ENCODE results near the gene RNF215.

Gene RNF215

GRCh38 chr22:30393322-30393680 is 6.1 kb upstream of the RNF215 start:
- H3K27me3 Mint-ChIP-seq = no peaks in the 10 kb centered on the region
- no peak for ATAC-seq
- H3K36me3 Mint-ChIP-seq (ENCODE audit: low read depth) = no peaks in the 10 kb centered on the region
- peak overlapping the region; percentile 69 for H3K27ac Mint-ChIP-seq
- H3K4me3 Mint-ChIP-seq = no peak overlapping the region
- H3K9me3 Mint-ChIP-seq = no peaks in the 10 kb centered on the region
- no peak for DNase-seq
- peaks cover 60% of the 10 kb centered on the region for H3K4me1 Mint-ChIP-seq

- H3K36me3 Mint-ChIP-seq (ENCODE audit: low read depth) = no peaks in the 10 kb centered on the region
- no peaks in the 10 kb centered on the region for H3K9me3 Mint-ChIP-seq
- DNase-seq = no peak
- H3K4me1 Mint-ChIP-seq = peaks cover 56% of the 10 kb centered on the region
- no peak overlapping the region for H3K4me3 Mint-ChIP-seq
- ATAC-seq = no peak
- H3K27ac Mint-ChIP-seq = no peak overlapping the region
- H3K27me3 Mint-ChIP-seq = no peaks in the 10 kb centered on the region
Observed at GRCh38 chr22:30392661-30393321, 5.6 kb upstream of the RNF215 start.

GRCh38 chr22:30390974-30391691 is 3.9 kb upstream of the RNF215 start:
- Mint-ChIP-seq H3K4me1 (peaks cover 56% of the 10 kb centered on the region), H3K27ac (peak overlapping the region; percentile 81), H3K27me3 (no peaks in the 10 kb centered on the region), H3K36me3 (ENCODE audit: low read depth) (no peaks in the 10 kb centered on the region), H3K9me3 (no peaks in the 10 kb centered on the region), H3K4me3 (peak overlapping the region; percentile 1)
- DNase-seq = peak; percentile 81
- peak; percentile 73 for ATAC-seq

GRCh38 chr22:30386608-30386959 is 627 bp downstream of the RNF215 start:
- Mint-ChIP-seq H3K36me3 (ENCODE audit: low read depth) (no peaks in the 10 kb centered on the region), H3K27ac (no peak overlapping the region)
- ATAC-seq = no peak

GRCh38 chr22:30385942-30386341 is 1.3 kb downstream of the RNF215 start:
- peaks cover 34% of the 10 kb centered on the region for H3K4me1 Mint-ChIP-seq
- ATAC-seq (no peak), DNase-seq (no peak)
- H3K4me3 Mint-ChIP-seq = peak overlapping the region; percentile 77
- no peaks in the 10 kb centered on the region for H3K27me3 Mint-ChIP-seq
- H3K36me3 Mint-ChIP-seq (ENCODE audit: low read depth) = no peaks in the 10 kb centered on the region
- no peak overlapping the region for H3K27ac Mint-ChIP-seq
- no peaks in the 10 kb centered on the region for H3K9me3 Mint-ChIP-seq

More at GRCh38 chr22:30386608-30386959, 627 bp downstream of the RNF215 start:
- Mint-ChIP-seq H3K4me1 (peaks cover 34% of the 10 kb centered on the region), H3K4me3 (peak overlapping the region; percentile 77), H3K27me3 (no peaks in the 10 kb centered on the region), H3K9me3 (no peaks in the 10 kb centered on the region)
- no peak for DNase-seq

GRCh38 chr22:30383061-30383460 is 4.2 kb downstream of the RNF215 start:
- Mint-ChIP-seq H3K27me3 (no peaks in the 10 kb centered on the region), H3K4me3 (no peak overlapping the region), H3K27ac (no peak overlapping the region), H3K36me3 (ENCODE audit: low read depth) (no peaks in the 10 kb centered on the region), H3K9me3 (no peaks in the 10 kb centered on the region), H3K4me1 (peaks cover 17% of the 10 kb centered on the region)
- no peak for ATAC-seq
- DNase-seq = no peak

GRCh38 chr22:30382340-30382739 is 4.9 kb downstream of the RNF215 start:
- H3K27me3 Mint-ChIP-seq = no peaks in the 10 kb centered on the region
- H3K27ac Mint-ChIP-seq = no peak overlapping the region
- H3K4me1 Mint-ChIP-seq = peaks cover 14% of the 10 kb centered on the region
- no peak for ATAC-seq
- no peaks in the 10 kb centered on the region for H3K36me3 Mint-ChIP-seq (ENCODE audit: low read depth)
- no peak for DNase-seq
- no peaks in the 10 kb centered on the region for H3K9me3 Mint-ChIP-seq
- no peak overlapping the region for H3K4me3 Mint-ChIP-seq

GRCh38 chr22:30381264-30381663 is 5.9 kb downstream of the RNF215 start:
- H3K36me3 Mint-ChIP-seq (ENCODE audit: low read depth) = no peaks in the 10 kb centered on the region
- no peaks in the 10 kb centered on the region for H3K27me3 Mint-ChIP-seq
- H3K27ac Mint-ChIP-seq = no peak overlapping the region
- ATAC-seq (peak; percentile 80), DNase-seq (peak; percentile 34)
- peaks cover 10% of the 10 kb centered on the region for H3K4me1 Mint-ChIP-seq
- H3K4me3 Mint-ChIP-seq = no peak overlapping the region
- no peaks in the 10 kb centered on the region for H3K9me3 Mint-ChIP-seq

GRCh38 chr22:30380011-30380410 is 7.2 kb downstream of the RNF215 start:
- Mint-ChIP-seq H3K27ac (no peak overlapping the region), H3K4me3 (no peak overlapping the region), H3K27me3 (no peaks in the 10 kb centered on the region), H3K4me1 (peaks cover 8% of the 10 kb centered on the region), H3K9me3 (no peaks in the 10 kb centered on the region), H3K36me3 (ENCODE audit: low read depth) (no peaks in the 10 kb centered on the region)
- DNase-seq (no peak), ATAC-seq (no peak)

GRCh38 chr22:30375312-30375849 is 11.8 kb downstream of the RNF215 start:
- Mint-ChIP-seq H3K27me3 (no peaks in the 10 kb centered on the region), H3K4me3 (no peak overlapping the region), H3K9me3 (no peaks in the 10 kb centered on the region), H3K4me1 (no peaks in the 10 kb centered on the region), H3K36me3 (ENCODE audit: low read depth) (no peaks in the 10 kb centered on the region), H3K27ac (no peak overlapping the region)
- no peak for DNase-seq
- ATAC-seq = no peak

- Mint-ChIP-seq H3K36me3 (ENCODE audit: low read depth) (no peaks in the 10 kb centered on the region), H3K4me3 (no peak overlapping the region), H3K27ac (no peak overlapping the region), H3K27me3 (no peaks in the 10 kb centered on the region), H3K4me1 (no peaks in the 10 kb centered on the region), H3K9me3 (no peaks in the 10 kb centered on the region)
- ATAC-seq (no peak), DNase-seq (no peak)
Observed at GRCh38 chr22:30373331-30374325, 13.6 kb downstream of the RNF215 start.

GRCh38 chr22:30372915-30373314 is 14.3 kb downstream of the RNF215 start:
- no peak for ATAC-seq
- no peak for DNase-seq
- no peaks in the 10 kb centered on the region for H3K9me3 Mint-ChIP-seq
- H3K27ac Mint-ChIP-seq = no peak overlapping the region
- H3K4me3 Mint-ChIP-seq = no peak overlapping the region
- no peaks in the 10 kb centered on the region for H3K4me1 Mint-ChIP-seq
- no peaks in the 10 kb centered on the region for H3K27me3 Mint-ChIP-seq
- no peaks in the 10 kb centered on the region for H3K36me3 Mint-ChIP-seq (ENCODE audit: low read depth)

- ATAC-seq (no peak), DNase-seq (no peak)
- Mint-ChIP-seq H3K9me3 (no peaks in the 10 kb centered on the region), H3K4me3 (no peak overlapping the region), H3K36me3 (ENCODE audit: low read depth) (no peaks in the 10 kb centered on the region), H3K4me1 (no peaks in the 10 kb centered on the region), H3K27me3 (no peaks in the 10 kb centered on the region), H3K27ac (no peak overlapping the region)
Observed at GRCh38 chr22:30371981-30372380, 15.2 kb downstream of the RNF215 start.

- H3K9me3 Mint-ChIP-seq = no peaks in the 10 kb centered on the region
- ATAC-seq (no peak), DNase-seq (no peak)
- H3K4me1 Mint-ChIP-seq = no peaks in the 10 kb centered on the region
- H3K27ac Mint-ChIP-seq = no peak overlapping the region
- H3K27me3 Mint-ChIP-seq = no peaks in the 10 kb centered on the region
- no peak overlapping the region for H3K4me3 Mint-ChIP-seq
- H3K36me3 Mint-ChIP-seq (ENCODE audit: low read depth) = no peaks in the 10 kb centered on the region
Observed at GRCh38 chr22:30371321-30371720, 15.9 kb downstream of the RNF215 start.

Data from activated naive CD8-positive, alpha-beta T cell treated with anti-CD3 and anti-CD28 coated beads, Interleukin-2, amount 50 U/mL, for 24 hours (primary cell).